Sigmoid colon (tissue), 4 donors: ENCODE results near the gene PGPEP1.
"Not testable (repeated sequence)": the region's sequence is repeated elsewhere in the genome, so short reads cannot be mapped to it uniquely, and the experiment has no call there.

Experiments used
- CTCF ChIP-seq, 4 experiments: fragments of 450-650 bp in 3 of 4; fragments of 200-600 bp in 1 of 4; IDR thresholded peaks; one replicate each; pipeline ENCODE4 v1.5.1; 2016 to 2019; ENCODE audit warnings: antibody characterized with exemption in 4 of 4, mild to moderate bottlenecking in 3 of 4, moderate library complexity in 2 of 4
- EP300 ChIP-seq, 4 donors: sonication (generic); formaldehyde crosslinking; IDR thresholded peaks; one replicate each; pipeline ENCODE4 v1.6.1; 2017; ENCODE audit warnings: antibody characterized with exemption in 4 of 4
- POLR2A ChIP-seq, 2 donors: fragments of 450-650 bp; IDR thresholded peaks; one replicate each; pipeline ENCODE4 v1.6.1; 2016; ENCODE audit warnings: antibody characterized with exemption in 2 of 2, mild to moderate bottlenecking in 2 of 2, moderate library complexity in 2 of 2

- TF ChIP-seq POLR2A, CTCF, EP300 (IDR thresholded peaks at IDR 0.05): not testable (repeated sequence)
Observed at GRCh38 chr19:18405754-18406153, 65.4 kb downstream of the PGPEP1 start.
